Measurements from ENCODE around the gene CD160.

Gene CD160

DNA sequence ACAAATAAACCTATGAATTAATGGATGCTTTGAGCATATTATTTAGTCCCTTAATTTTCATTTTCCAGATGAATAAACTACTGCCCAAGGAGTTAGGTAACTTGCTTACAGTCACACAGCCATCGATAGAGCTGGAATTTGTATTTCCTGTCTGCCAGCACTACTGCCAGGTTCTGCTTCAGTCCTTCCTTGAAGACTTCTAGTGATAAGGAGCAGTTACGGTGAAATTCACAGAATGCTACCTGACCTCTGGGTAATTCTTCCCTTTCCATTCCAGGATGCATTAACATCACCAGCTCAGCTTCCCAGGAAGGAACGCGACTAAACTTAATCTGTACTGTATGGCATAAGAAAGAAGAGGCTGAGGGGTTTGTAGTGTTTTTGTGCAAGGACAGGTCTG is 11.2 kb downstream of the CD160 start:
- Histone ChIP-seq H3K36me3 (ENCODE audit: control insufficient read depth in 2 of 2, insufficient read depth in 2 of 2, low read length in 2 of 2) (peaks cover 0 to 5% of the 10 kb centered on the region in 2 donors), H3K4me3 (ENCODE audit: low read length in 2 of 2) (no peak overlapping the region), H3K27me3 (ENCODE audit: control insufficient read depth in 1 of 2, insufficient read depth in 2 of 2, low read length in 2 of 2) (no peaks in the 10 kb centered on the region), H3K9me3 (ENCODE audit: control insufficient read depth in 2 of 2, low read length in 2 of 2) (no peaks in the 10 kb centered on the region), H3K9ac (ENCODE audit: low read length in 2 of 2) (no peak overlapping the region), H3K4me1 (ENCODE audit: control insufficient read depth, insufficient read depth, low read length) (no peaks in the 10 kb centered on the region), H3K27ac (ENCODE audit: low read length) (no peak overlapping the region)

DNA sequence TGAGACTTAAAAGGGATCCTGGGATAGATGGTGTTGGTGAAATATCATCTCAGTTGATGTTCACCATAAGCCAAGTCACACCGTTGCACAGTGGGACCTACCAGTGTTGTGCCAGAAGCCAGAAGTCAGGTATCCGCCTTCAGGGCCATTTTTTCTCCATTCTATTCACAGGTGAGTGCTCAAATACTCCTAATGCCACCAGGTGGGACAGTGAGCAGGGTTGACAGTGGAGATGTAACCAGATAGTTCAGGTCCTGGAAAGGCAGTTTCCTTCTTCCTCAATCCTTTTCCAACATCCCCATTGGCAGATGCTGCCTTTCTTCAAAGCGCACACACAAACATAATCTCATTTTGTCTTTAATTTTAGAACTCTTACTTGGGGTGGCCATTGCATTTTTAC is 11.6 kb downstream of the CD160 start:
- H3K27ac ChIP-seq (ENCODE audit: low read length) = no peak overlapping the region
- peaks cover 0 to 5% of the 10 kb centered on the region in 2 donors for H3K36me3 ChIP-seq (ENCODE audit: control insufficient read depth in 2 of 2, insufficient read depth in 2 of 2, low read length in 2 of 2)
- H3K4me1 ChIP-seq (ENCODE audit: control insufficient read depth, insufficient read depth, low read length) = no peaks in the 10 kb centered on the region
- no peak overlapping the region for H3K9ac ChIP-seq (ENCODE audit: low read length in 2 of 2)
- no peak overlapping the region for H3K4me3 ChIP-seq (ENCODE audit: low read length in 2 of 2)
- no peaks in the 10 kb centered on the region for H3K27me3 ChIP-seq (ENCODE audit: control insufficient read depth in 1 of 2, insufficient read depth in 2 of 2, low read length in 2 of 2)
- no peaks in the 10 kb centered on the region for H3K9me3 ChIP-seq (ENCODE audit: control insufficient read depth in 2 of 2, low read length in 2 of 2)

DNA sequence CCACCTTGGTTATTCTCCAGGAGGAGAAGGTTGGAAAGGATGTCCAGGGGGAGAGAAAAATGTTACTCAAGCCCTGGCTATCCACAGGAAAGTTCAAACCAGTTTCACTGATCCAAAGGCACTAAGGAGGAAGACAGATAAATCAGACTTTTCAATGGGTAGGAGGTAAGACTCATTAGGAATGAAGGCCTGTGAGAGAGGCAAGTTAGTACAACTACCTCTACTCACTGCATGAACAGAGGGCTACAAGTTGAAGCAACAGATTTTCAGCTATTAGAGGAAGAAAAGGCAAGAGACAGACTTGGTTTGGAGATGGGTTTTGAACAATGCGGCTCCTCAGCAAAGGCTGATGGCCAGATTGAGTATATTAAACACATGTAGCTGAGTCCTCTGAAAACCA is 16.9 kb downstream of the CD160 start:
- Histone ChIP-seq H3K27ac (ENCODE audit: low read length) (no peak overlapping the region), H3K4me1 (ENCODE audit: control insufficient read depth, insufficient read depth, low read length) (no peaks in the 10 kb centered on the region)

DNA sequence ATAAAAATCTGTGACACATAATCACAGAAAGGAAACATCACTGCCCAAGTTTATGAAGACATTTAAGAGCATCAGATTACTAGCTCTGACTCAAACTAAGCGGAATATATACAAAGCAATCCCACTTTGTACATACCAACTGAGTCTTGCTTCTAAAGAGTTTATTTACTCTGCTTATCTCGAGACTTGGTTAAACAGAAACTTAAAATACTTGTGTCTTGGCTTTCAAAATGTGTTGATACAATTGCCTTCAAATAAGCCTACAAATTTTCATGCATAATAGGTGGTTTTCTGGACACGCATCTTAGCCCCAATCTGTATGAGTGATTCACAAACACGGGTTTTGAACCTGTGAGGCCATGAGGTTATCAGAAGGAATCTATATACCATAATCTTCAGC is 21.0 kb downstream of the CD160 start:
- Histone ChIP-seq H3K9ac (ENCODE audit: low read length in 2 of 2) (no peak overlapping the region), H3K27me3 (ENCODE audit: control insufficient read depth in 1 of 2, insufficient read depth in 2 of 2, low read length in 2 of 2) (no peaks in the 10 kb centered on the region), H3K4me1 (ENCODE audit: control insufficient read depth, insufficient read depth, low read length) (no peaks in the 10 kb centered on the region), H3K36me3 (ENCODE audit: control insufficient read depth in 2 of 2, insufficient read depth in 2 of 2, low read length in 2 of 2) (peaks cover 32 to 33% of the 10 kb centered on the region in 2 donors), H3K9me3 (ENCODE audit: control insufficient read depth in 2 of 2, low read length in 2 of 2) (no peaks in the 10 kb centered on the region), H3K4me3 (ENCODE audit: low read length in 2 of 2) (no peak overlapping the region), H3K27ac (ENCODE audit: low read length) (no peak overlapping the region)

More for the DNA sequence above, 16.9 kb downstream of the CD160 start:
- Histone ChIP-seq H3K9ac (ENCODE audit: low read length in 2 of 2) (no peak overlapping the region), H3K27me3 (ENCODE audit: control insufficient read depth in 1 of 2, insufficient read depth in 2 of 2, low read length in 2 of 2) (no peaks in the 10 kb centered on the region), H3K36me3 (ENCODE audit: control insufficient read depth in 2 of 2, insufficient read depth in 2 of 2, low read length in 2 of 2) (peaks cover 4% of the 10 kb centered on the region in 2 donors), H3K4me3 (ENCODE audit: low read length in 2 of 2) (no peak overlapping the region), H3K9me3 (ENCODE audit: control insufficient read depth in 2 of 2, low read length in 2 of 2) (no peaks in the 10 kb centered on the region)

DNA sequence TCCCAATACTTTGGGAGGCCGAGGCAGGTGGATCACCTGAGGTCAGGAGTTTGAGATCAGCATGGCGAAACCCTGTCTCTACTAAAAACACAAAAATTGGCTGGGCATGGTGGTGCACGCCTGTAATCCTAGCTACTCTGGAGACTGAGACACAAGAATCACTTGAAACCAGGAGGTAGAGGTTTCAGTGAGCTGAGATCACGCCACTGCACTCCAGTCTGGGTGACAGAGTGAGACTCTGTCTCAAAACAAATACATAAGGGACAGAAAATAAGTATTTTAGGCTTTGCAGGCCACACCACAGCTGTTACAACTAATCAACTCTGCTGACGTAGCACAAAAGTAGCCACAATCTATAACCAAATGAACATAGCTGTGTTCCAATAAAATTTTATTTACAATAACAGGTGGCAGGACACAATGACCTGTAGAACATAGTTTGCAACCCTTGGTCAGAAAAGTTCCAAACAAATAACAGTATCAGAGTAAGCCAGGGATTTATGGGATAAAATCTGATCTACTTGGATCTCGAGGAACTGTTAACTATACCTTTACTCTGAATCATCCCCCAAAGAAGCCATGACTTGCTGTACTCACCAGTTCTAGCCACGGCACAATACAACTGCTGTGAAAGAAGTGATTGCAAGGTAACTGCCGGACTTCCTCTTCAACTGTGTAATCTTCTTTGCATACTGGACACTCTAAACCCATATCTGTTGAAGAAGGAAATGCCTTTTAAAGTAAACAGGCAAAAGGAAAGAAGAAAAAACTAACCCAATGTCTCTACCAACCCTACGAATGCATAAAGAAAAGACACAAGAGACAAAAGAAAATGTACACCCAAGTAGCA is 28.3 kb downstream of the CD160 start:
- Histone ChIP-seq H3K9me3 (ENCODE audit: control insufficient read depth in 2 of 2, low read length in 2 of 2) (no peaks in the 10 kb centered on the region), H3K4me3 (ENCODE audit: low read length in 2 of 2) (no peak overlapping the region), H3K9ac (ENCODE audit: low read length in 2 of 2) (no peak overlapping the region), H3K27ac (ENCODE audit: low read length) (no peak overlapping the region), H3K36me3 (ENCODE audit: control insufficient read depth in 2 of 2, insufficient read depth in 2 of 2, low read length in 2 of 2) (peaks cover 42 to 61% of the 10 kb centered on the region in 2 donors), H3K4me1 (ENCODE audit: control insufficient read depth, insufficient read depth, low read length) (no peaks in the 10 kb centered on the region), H3K27me3 (ENCODE audit: control insufficient read depth in 1 of 2, insufficient read depth in 2 of 2, low read length in 2 of 2) (no peaks in the 10 kb centered on the region)

DNA sequence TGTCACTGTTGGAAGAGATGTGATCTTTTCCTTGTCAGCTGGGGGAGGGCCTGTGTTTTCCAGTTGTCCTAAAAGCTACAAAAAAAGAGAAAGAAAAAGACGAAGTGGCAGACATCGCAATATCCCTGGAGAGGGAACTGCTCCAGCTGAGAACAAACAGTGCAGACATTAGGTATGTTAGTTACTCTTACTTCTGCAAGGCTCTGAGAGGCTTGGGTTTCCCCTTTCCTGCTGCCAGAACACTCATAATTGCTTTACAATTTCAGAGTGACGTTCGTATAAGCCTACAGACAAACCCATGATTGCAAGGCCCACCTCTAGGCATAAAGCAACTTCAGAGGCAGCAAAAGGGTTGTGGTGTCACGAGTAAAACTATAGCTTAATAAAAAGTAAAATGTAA is 31.1 kb downstream of the CD160 start:
- Histone ChIP-seq H3K4me1 (ENCODE audit: control insufficient read depth, insufficient read depth, low read length) (no peaks in the 10 kb centered on the region), H3K27me3 (ENCODE audit: control insufficient read depth in 1 of 2, insufficient read depth in 2 of 2, low read length in 2 of 2) (no peaks in the 10 kb centered on the region), H3K36me3 (ENCODE audit: control insufficient read depth in 2 of 2, insufficient read depth in 2 of 2, low read length in 2 of 2) (peaks cover 27 to 44% of the 10 kb centered on the region in 2 donors), H3K4me3 (ENCODE audit: low read length in 2 of 2) (no peak overlapping the region), H3K9me3 (ENCODE audit: control insufficient read depth in 2 of 2, low read length in 2 of 2) (no peaks in the 10 kb centered on the region), H3K9ac (ENCODE audit: low read length in 2 of 2) (no peak overlapping the region), H3K27ac (ENCODE audit: low read length) (no peak overlapping the region)

DNA sequence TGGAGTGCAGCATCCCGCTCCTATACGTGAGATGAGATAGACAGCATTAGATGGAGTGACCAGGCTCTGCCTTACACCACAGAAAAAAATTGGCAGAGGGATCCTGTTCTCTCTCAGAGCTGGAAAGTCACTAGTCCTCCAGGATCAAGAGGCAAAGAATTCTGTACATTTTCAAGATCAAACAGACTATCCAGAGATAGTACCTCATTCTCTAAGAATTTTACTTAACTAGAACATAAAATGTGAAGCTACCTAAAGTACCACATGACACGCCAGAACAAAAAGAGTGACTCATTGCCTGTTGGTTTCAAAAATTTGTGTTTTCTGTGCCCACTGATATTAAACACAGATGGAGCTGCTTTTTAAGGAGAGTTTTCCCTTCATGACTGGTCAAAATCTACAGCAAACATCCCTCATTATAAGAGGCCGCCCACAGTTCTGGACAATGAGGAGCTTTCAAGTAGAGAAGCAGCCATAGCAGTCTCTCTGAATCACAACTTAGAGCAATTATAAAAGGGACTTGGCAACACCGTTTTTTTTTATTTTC is 32.3 kb downstream of the CD160 start:
- Histone ChIP-seq H3K36me3 (ENCODE audit: control insufficient read depth in 2 of 2, insufficient read depth in 2 of 2, low read length in 2 of 2) (peaks cover 24 to 40% of the 10 kb centered on the region in 2 donors), H3K27me3 (ENCODE audit: control insufficient read depth in 1 of 2, insufficient read depth in 2 of 2, low read length in 2 of 2) (no peaks in the 10 kb centered on the region), H3K9ac (ENCODE audit: low read length in 2 of 2) (no peak overlapping the region), H3K9me3 (ENCODE audit: control insufficient read depth in 2 of 2, low read length in 2 of 2) (no peaks in the 10 kb centered on the region), H3K4me1 (ENCODE audit: control insufficient read depth, insufficient read depth, low read length) (no peaks in the 10 kb centered on the region), H3K4me3 (ENCODE audit: low read length in 2 of 2) (no peak overlapping the region), H3K27ac (ENCODE audit: low read length) (peak overlapping the region; percentile 6)

GRCh38 chr1:145757420-145757819 is 38.1 kb downstream of the CD160 start:
- Histone ChIP-seq H3K9ac (ENCODE audit: low read length in 2 of 2) (no peak overlapping the region), H3K4me1 (ENCODE audit: control insufficient read depth, insufficient read depth, low read length) (no peaks in the 10 kb centered on the region), H3K27me3 (ENCODE audit: control insufficient read depth in 1 of 2, insufficient read depth in 2 of 2, low read length in 2 of 2) (no peaks in the 10 kb centered on the region), H3K36me3 (ENCODE audit: control insufficient read depth in 2 of 2, insufficient read depth in 2 of 2, low read length in 2 of 2) (peaks cover 5 to 12% of the 10 kb centered on the region in 2 donors), H3K4me3 (ENCODE audit: low read length in 2 of 2) (no peak overlapping the region), H3K9me3 (ENCODE audit: control insufficient read depth in 2 of 2, low read length in 2 of 2) (no peaks in the 10 kb centered on the region), H3K27ac (ENCODE audit: low read length) (no peak overlapping the region)

- no peak overlapping the region for H3K4me3 ChIP-seq (ENCODE audit: low read length in 2 of 2)
- H3K27me3 ChIP-seq (ENCODE audit: control insufficient read depth in 1 of 2, insufficient read depth in 2 of 2, low read length in 2 of 2) = no peaks in the 10 kb centered on the region
- H3K9me3 ChIP-seq (ENCODE audit: control insufficient read depth in 2 of 2, low read length in 2 of 2) = no peaks in the 10 kb centered on the region
- H3K27ac ChIP-seq (ENCODE audit: low read length) = no peak overlapping the region
- no peaks in the 10 kb centered on the region for H3K4me1 ChIP-seq (ENCODE audit: control insufficient read depth, insufficient read depth, low read length)
- peaks cover 5 to 9% of the 10 kb centered on the region in 2 donors for H3K36me3 ChIP-seq (ENCODE audit: control insufficient read depth in 2 of 2, insufficient read depth in 2 of 2, low read length in 2 of 2)
- no peak overlapping the region for H3K9ac ChIP-seq (ENCODE audit: low read length in 2 of 2)
Observed at GRCh38 chr1:145758116-145758515, 38.8 kb downstream of the CD160 start.

DNA sequence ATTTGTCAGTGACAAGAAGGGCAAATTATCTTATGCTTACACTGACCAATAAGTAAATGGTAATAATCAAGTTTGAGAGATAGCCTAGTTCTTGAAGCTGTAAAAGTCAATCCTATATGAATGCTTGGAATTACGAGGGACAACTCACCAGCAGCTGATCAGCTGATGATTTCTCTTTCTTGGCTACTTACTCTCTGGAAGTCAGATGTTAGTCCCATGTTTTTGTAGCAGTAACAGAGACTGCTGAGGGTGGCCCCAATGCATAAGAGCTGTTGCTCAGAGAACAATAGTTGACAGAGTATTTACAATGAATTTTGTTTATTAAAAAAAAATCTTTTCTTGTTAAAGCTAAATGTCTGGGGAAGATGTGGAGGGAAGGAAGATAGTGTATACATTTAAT is 39.3 kb downstream of the CD160 start:
- Histone ChIP-seq H3K27me3 (ENCODE audit: control insufficient read depth in 1 of 2, insufficient read depth in 2 of 2, low read length in 2 of 2) (no peaks in the 10 kb centered on the region), H3K9me3 (ENCODE audit: control insufficient read depth in 2 of 2, low read length in 2 of 2) (no peaks in the 10 kb centered on the region), H3K4me3 (ENCODE audit: low read length in 2 of 2) (no peak overlapping the region), H3K4me1 (ENCODE audit: control insufficient read depth, insufficient read depth, low read length) (no peaks in the 10 kb centered on the region), H3K36me3 (ENCODE audit: control insufficient read depth in 2 of 2, insufficient read depth in 2 of 2, low read length in 2 of 2) (peaks cover 5 to 9% of the 10 kb centered on the region in 2 donors), H3K9ac (ENCODE audit: low read length in 2 of 2) (no peak overlapping the region), H3K27ac (ENCODE audit: low read length) (no peak overlapping the region)

DNA sequence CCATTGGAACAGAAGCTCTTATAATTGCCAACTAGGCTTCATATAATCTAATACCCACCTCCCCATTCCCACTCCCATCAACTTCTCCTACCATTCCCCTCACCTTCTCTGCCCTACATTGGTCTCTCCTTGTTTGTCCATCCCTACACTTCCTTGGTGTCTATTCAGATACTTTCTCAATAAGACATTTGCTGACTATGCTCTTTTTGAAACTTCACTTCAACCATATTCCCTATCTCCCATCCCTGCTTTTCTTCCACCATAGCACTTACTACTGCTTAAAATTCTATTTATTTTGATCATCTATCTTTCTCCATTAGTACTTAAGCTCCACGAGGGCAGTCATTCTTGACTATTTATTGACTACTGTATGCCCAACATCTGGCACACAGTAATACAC is 40.4 kb downstream of the CD160 start:
- no peaks in the 10 kb centered on the region for H3K9me3 ChIP-seq (ENCODE audit: control insufficient read depth in 2 of 2, low read length in 2 of 2)
- H3K9ac ChIP-seq (ENCODE audit: low read length in 2 of 2) = no peak overlapping the region
- H3K27ac ChIP-seq (ENCODE audit: low read length) = no peak overlapping the region
- no peaks in the 10 kb centered on the region for H3K27me3 ChIP-seq (ENCODE audit: control insufficient read depth in 1 of 2, insufficient read depth in 2 of 2, low read length in 2 of 2)
- H3K4me1 ChIP-seq (ENCODE audit: control insufficient read depth, insufficient read depth, low read length) = no peaks in the 10 kb centered on the region
- H3K4me3 ChIP-seq (ENCODE audit: low read length in 2 of 2) = no peak overlapping the region
- H3K36me3 ChIP-seq (ENCODE audit: control insufficient read depth in 2 of 2, insufficient read depth in 2 of 2, low read length in 2 of 2) = peaks cover 5 to 9% of the 10 kb centered on the region in 2 donors
